BJ (cell line): ENCODE data around the gene UPK3A. TPM values are rescaled to one million over a fixed set of nuclear protein-coding genes. Genes with fewer than 3 reads are reported as not detected.

Experiments used
- CTCF ChIA-PET: fragments of 350-600 bp; formaldehyde crosslinking; extraction: SDS; loops from one replicate; lab custom pipeline; 2021; ENCODE audit warnings: antibody characterized with exemption, inconsistent platforms; lab: Yijun Ruan, JAX
- POLR2A ChIA-PET: fragments of 300-600 bp; sonication (Branson Sonifier 250); formaldehyde crosslinking; extraction: SDS; loops from one replicate; lab custom pipeline; 2021; ENCODE audit warnings: antibody characterized with exemption; lab: Charles Lee
- DNase-seq: peaks from one replicate; pipeline ENCODE4 v3.0.0-alpha.2; 2011; ENCODE audit warnings: low read depth
- H3K27me3 ChIP-seq: 2 replicates; pipeline ENCODE4 v1.6.0; 2011; ENCODE audit warnings: low read length; ENCODE audit not compliant: control insufficient read depth, insufficient read depth
- H3K36me3 ChIP-seq: 2 replicates; pipeline ENCODE4 v1.5.1; 2011; ENCODE audit warnings: low read length; ENCODE audit not compliant: control insufficient read depth, insufficient read depth
- H3K4me3 ChIP-seq: 2 replicates; pipeline ENCODE4 v1.5.1; 2011; ENCODE audit warnings: low read depth, mild to moderate bottlenecking, control low read depth, low read length
- CTCF ChIP-seq: IDR thresholded peaks from 2 replicates; pipeline ENCODE4 v1.5.1; 2011; ENCODE audit warnings: low read depth, mild to moderate bottlenecking, control low read depth, inconsistent platforms, low read length, moderate library complexity; ENCODE audit not compliant: insufficient read depth
- polyA plus RNA-seq: library from polyadenylated mRNA; depleted of rRNA; stranded (reverse); fragments of >200 nt; gene quantifications from 2 replicates; pipeline ENCODE4 v1.2.3, GENCODE V29; 2011

Gene UPK3A
- polyA plus RNA-seq, 1 experiment, result not detected

GRCh38 chr22:45296628-45297297 is 12.0 kb downstream of the UPK3A start:
- no peaks in the 10 kb centered on the region for H3K36me3 ChIP-seq
- TF ChIP-seq CTCF, result no peak
- POLR2A ChIA-PET, result no interaction called here
- DNase-seq, result no peak
- no peak overlapping the region for H3K4me3 ChIP-seq
- CTCF ChIA-PET, result interaction anchor here (0.9 kb wide), 1 partner anchor 118 kb away, joined by 3 read pairs; no protein-coding TSS in a partner anchor
- H3K27me3 ChIP-seq, result no peaks in the 10 kb centered on the region

- DNase-seq, result no peak
- ChIA-PET CTCF (interaction anchor here (1.2 to 1.4 kb wide), 2 partner anchors 31 to 254 kb away, joined by 3 read pairs; no protein-coding TSS in a partner anchor), POLR2A (no interaction called here)
- no peak overlapping the region for H3K4me3 ChIP-seq
- no peaks in the 10 kb centered on the region for H3K27me3 ChIP-seq
- no peaks in the 10 kb centered on the region for H3K36me3 ChIP-seq
- no peak for TF ChIP-seq CTCF
Measured at GRCh38 chr22:45298934-45299505, 14.3 kb downstream of the UPK3A start.

- no peaks in the 10 kb centered on the region for H3K36me3 ChIP-seq
- H3K4me3 ChIP-seq, result no peak overlapping the region
- POLR2A ChIA-PET, result no interaction called here
- no peaks in the 10 kb centered on the region for H3K27me3 ChIP-seq
- no peak for DNase-seq
- CTCF ChIA-PET, result interaction anchor here (0.6 kb wide), 1 partner anchor 13 kb away, joined by 4 read pairs; no protein-coding TSS in a partner anchor
- no peak for TF ChIP-seq CTCF
Measured at GRCh38 chr22:45302751-45303150, 18.0 kb downstream of the UPK3A start.

GRCh38 chr22:45303181-45303580 is 18.4 kb downstream of the UPK3A start:
- no peaks in the 10 kb centered on the region for H3K36me3 ChIP-seq
- POLR2A ChIA-PET, result no interaction called here
- no peaks in the 10 kb centered on the region for H3K27me3 ChIP-seq
- DNase-seq, result no peak
- CTCF ChIA-PET, result interaction anchor here (0.6 kb wide), 1 partner anchor 13 kb away, joined by 4 read pairs; no protein-coding TSS in a partner anchor
- no peak for TF ChIP-seq CTCF
- no peak overlapping the region for H3K4me3 ChIP-seq

GRCh38 chr22:45304971-45305370 is 20.2 kb downstream of the UPK3A start:
- DNase-seq, result no peak
- ChIA-PET POLR2A (no interaction called here), CTCF (no interaction called here)
- no peak for TF ChIP-seq CTCF
- Histone ChIP-seq H3K27me3 (no peaks in the 10 kb centered on the region), H3K36me3 (no peaks in the 10 kb centered on the region), H3K4me3 (no peak overlapping the region)
